GM23338 (cell line): Measurements from ENCODE around the gene STN1. TPM values are rescaled to one million over a fixed set of nuclear protein-coding genes. Genes with fewer than 3 reads are reported as not detected.
A peak's percentile ranks its signal among the peaks of the same experiment; 100 is the strongest.

Experiments
- ATAC-seq: fragments of 200-7000 bp; cut with Tn5 transposase; 3 replicates; pipeline ENCODE4 v1.9.1; 2020
- DNase-seq: peaks from one replicate; pipeline ENCODE4 v3.0.0-alpha.2; 2015; ENCODE audit warnings: low spot score
- H2AFZ ChIP-seq: fragments of 200-600 bp; sonication (generic); 2 replicates; pipeline ENCODE4 v1.8.0; 2016; ENCODE audit warnings: antibody characterized with exemption, mild to moderate bottlenecking, moderate library complexity
- H3F3A ChIP-seq: fragments of 200-600 bp; sonication (generic); replicated peaks from 2 replicates; pipeline ENCODE4 v1.8.0; 2017; ENCODE audit warnings: antibody characterized with exemption, mixed run types, low read depth
- H3K27ac ChIP-seq: fragments of 200-600 bp; sonication (generic); 2 replicates; pipeline ENCODE4 v1.6.1; 2016; ENCODE audit warnings: low read depth
- H3K27me3 ChIP-seq: fragments of 200-600 bp; sonication (generic); 2 replicates; pipeline ENCODE4 v1.8.0; 2016; ENCODE audit warnings: mild to moderate bottlenecking, mixed run types, moderate library complexity; ENCODE audit not compliant: insufficient read depth
- H3K36me3 ChIP-seq: fragments of 200-600 bp; sonication (generic); 2 replicates; pipeline ENCODE4 v1.8.0; 2016; ENCODE audit warnings: mild to moderate bottlenecking; ENCODE audit not compliant: insufficient read depth
- H3K4me1 ChIP-seq: fragments of 200-600 bp; sonication (generic); 2 replicates; pipeline ENCODE4 v1.8.0; 2016; ENCODE audit warnings: mild to moderate bottlenecking, moderate library complexity; ENCODE audit not compliant: insufficient read depth
- H3K4me2 ChIP-seq: fragments of 200-600 bp; sonication (generic); 2 replicates; pipeline ENCODE4 v1.7.1; 2017; ENCODE audit warnings: mixed run types
- H3K4me3 ChIP-seq: fragments of 200-600 bp; sonication (generic); 2 replicates; pipeline ENCODE4 v1.6.1; 2016; ENCODE audit warnings: mixed run types
- H3K79me2 ChIP-seq: fragments of 200-600 bp; sonication (generic); replicated peaks from 2 replicates; pipeline ENCODE4 v1.8.0; 2017; ENCODE audit warnings: mild to moderate bottlenecking; ENCODE audit not compliant: insufficient read depth
- H3K9me2 ChIP-seq: fragments of 200-600 bp; sonication (generic); 2 replicates; pipeline ENCODE4 v1.8.0; 2017; ENCODE audit not compliant: insufficient read depth
- H4K20me1 ChIP-seq: fragments of 200-600 bp; sonication (generic); replicated peaks from 2 replicates; pipeline ENCODE4 v1.8.0; 2017; ENCODE audit warnings: mild to moderate bottlenecking; ENCODE audit not compliant: insufficient read depth
- H3K27ac Mint-ChIP-seq: 2 replicates; pipeline ENCODE4 v1.8.0; 2020; ENCODE audit warnings: inconsistent platforms, mild to moderate bottlenecking, moderate library complexity, mixed read lengths
- H3K27me3 Mint-ChIP-seq: 3 replicates; pipeline ENCODE4 v1.8.0; 2022; ENCODE audit warnings: low read depth, mild to moderate bottlenecking, moderate library complexity, mixed read lengths, inconsistent platforms; ENCODE audit not compliant: insufficient read depth, poor library complexity
- H3K36me3 Mint-ChIP-seq: 3 replicates; pipeline ENCODE4 v1.8.0; 2021; ENCODE audit warnings: low read depth, mild to moderate bottlenecking, inconsistent platforms, moderate library complexity, mixed read lengths
- H3K4me1 Mint-ChIP-seq: 3 replicates; pipeline ENCODE4 v1.8.0; 2020; ENCODE audit warnings: mild to moderate bottlenecking, inconsistent platforms, mixed read lengths
- H3K4me3 Mint-ChIP-seq: 3 replicates; pipeline ENCODE4 v1.8.0; 2021; ENCODE audit warnings: moderate library complexity, mild to moderate bottlenecking, inconsistent platforms, mixed read lengths
- H3K9me3 Mint-ChIP-seq: 3 replicates; pipeline ENCODE4 v1.8.0; 2020; ENCODE audit warnings: moderate library complexity, mild to moderate bottlenecking, inconsistent platforms, mixed read lengths
- CREB1 ChIP-seq: fragments of 250-450 bp; sonication (Bioruptor Pico); IDR thresholded peaks from 2 replicates; pipeline ENCODE4 v1.5.0; 2020; ENCODE audit warnings: low read depth, mild to moderate bottlenecking, moderate library complexity
- EZH2 ChIP-seq: fragments of 200-600 bp; sonication (generic); IDR thresholded peaks from one replicate; pipeline ENCODE4 v1.8.0; 2017; ENCODE audit warnings: antibody characterized with exemption, mild to moderate bottlenecking, low read depth; ENCODE audit not compliant: unreplicated experiment
- EZH2phosphoT487 ChIP-seq: fragments of 200-600 bp; sonication (generic); IDR thresholded peaks from one replicate; pipeline ENCODE4 v1.8.1; 2018; ENCODE audit warnings: antibody characterized with exemption; ENCODE audit not compliant: unreplicated experiment
- JUNB ChIP-seq: IDR thresholded peaks from one replicate; pipeline ENCODE4 v1.6.1; 2016; ENCODE audit warnings: antibody characterized with exemption; ENCODE audit not compliant: unreplicated experiment
- NANOG ChIP-seq: IDR thresholded peaks from 2 replicates; pipeline ENCODE4 v1.6.1; 2016; ENCODE audit warnings: antibody characterized with exemption, borderline replicate concordance
- STAT1 ChIP-seq: IDR thresholded peaks from one replicate; pipeline ENCODE4 v1.6.1; 2016; ENCODE audit warnings: antibody characterized with exemption; ENCODE audit not compliant: unreplicated experiment
- ZNF114 ChIP-seq: fragments of 250-450 bp; sonication (Bioruptor Pico); IDR thresholded peaks from 2 replicates; pipeline ENCODE4 v1.5.0; 2020; ENCODE audit warnings: mild to moderate bottlenecking, moderate library complexity
- polyA plus RNA-seq: library from polyadenylated mRNA; unstranded; fragments of >200 nt; fragmentation: Nextera tagmentation; extraction: Ambion mirVana; gene quantifications from 2 replicates; pipeline ENCODE4 v1.2.1, GENCODE V29; 2016
- total RNA-seq: library from RNA; depleted of rRNA; stranded (reverse); fragments of >200 nt; shearing (Covaris generic); gene quantifications from 2 replicates; pipeline ENCODE4 v1.2.3, GENCODE V29; 2014
- TF ChIP-seq, protein P1 (sequence below): fragments of 250-450 bp; sonication (Bioruptor Pico); IDR thresholded peaks from 2 replicates; pipeline ENCODE4 v1.5.0; 2020; ENCODE audit warnings: mild to moderate bottlenecking, moderate library complexity
- TF ChIP-seq, protein P2 (sequence below): IDR thresholded peaks from one replicate; pipeline ENCODE4 v1.6.1; 2018; ENCODE audit warnings: antibody characterized with exemption; ENCODE audit not compliant: unreplicated experiment
- TF ChIP-seq, protein P3 (sequence below): IDR thresholded peaks from 2 replicates; pipeline ENCODE4 v1.6.1; 2016; ENCODE audit warnings: antibody characterized with exemption

Gene STN1
- total and polyA plus RNA-seq, 2 experiments from 2014 or later: 7.2 to 11.3 TPM

DNA sequence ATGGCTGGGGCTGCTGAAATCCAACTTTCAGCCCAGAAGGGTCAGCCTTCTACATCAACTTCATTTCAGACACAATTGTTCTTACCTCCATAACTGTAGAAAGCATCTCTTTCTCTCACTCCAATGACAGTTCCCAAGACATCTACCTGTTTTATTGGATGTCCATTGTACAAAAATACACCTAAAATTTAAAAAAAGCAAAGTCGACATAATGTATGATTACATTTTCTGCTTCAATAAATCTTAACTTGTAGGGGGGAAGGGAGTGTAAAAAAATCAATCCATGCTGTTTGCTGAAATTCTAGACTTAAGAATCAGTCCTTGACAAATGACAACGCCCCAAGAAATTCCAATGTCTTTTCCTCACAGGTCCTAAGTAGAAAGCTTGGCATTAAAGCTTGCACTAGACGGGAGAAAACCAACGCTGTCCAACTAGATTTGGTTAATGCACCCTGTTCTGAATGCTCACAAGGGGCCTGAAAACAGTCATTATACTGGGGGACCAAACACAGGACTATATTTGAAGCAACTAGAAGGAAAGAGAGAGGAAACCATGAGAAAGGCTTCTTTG, 7.5 kb downstream of the STN1 start:
- Mint-ChIP-seq H3K4me1 (peaks cover 27% of the 10 kb centered on the region), H3K4me3 (no peak overlapping the region), H3K9me3 (peaks cover 12% of the 10 kb centered on the region), H3K27me3 (peaks cover 6% of the 10 kb centered on the region), H3K27ac (peak overlapping the region; percentile 68; the same call in 1 of the 2 replicates), H3K36me3 (peaks cover 15% of the 10 kb centered on the region)
- DNase-seq: no peak
- Histone ChIP-seq H3F3A (no peaks in the 10 kb centered on the region), H3K4me3 (no peak overlapping the region), H3K27me3 (no peaks in the 10 kb centered on the region), H3K9me2 (0 out of 2 replicates have a peak, but pooled peaks cover 1% of the 10 kb centered on the region), H3K79me2 (no peaks in the 10 kb centered on the region), H3K4me2 (no peak overlapping the region), H3K27ac (no peak overlapping the region; the same call in 1 of the 2 replicates), H3K36me3 (peaks cover 6% of the 10 kb centered on the region; the same call in 1 of the 2 replicates), H3K4me1 (peaks cover 21% of the 10 kb centered on the region), H2AFZ (no peak overlapping the region), H4K20me1 (no peaks in the 10 kb centered on the region)
- no peak for ATAC-seq
- no peak for TF ChIP-seq JUNB

DNA sequence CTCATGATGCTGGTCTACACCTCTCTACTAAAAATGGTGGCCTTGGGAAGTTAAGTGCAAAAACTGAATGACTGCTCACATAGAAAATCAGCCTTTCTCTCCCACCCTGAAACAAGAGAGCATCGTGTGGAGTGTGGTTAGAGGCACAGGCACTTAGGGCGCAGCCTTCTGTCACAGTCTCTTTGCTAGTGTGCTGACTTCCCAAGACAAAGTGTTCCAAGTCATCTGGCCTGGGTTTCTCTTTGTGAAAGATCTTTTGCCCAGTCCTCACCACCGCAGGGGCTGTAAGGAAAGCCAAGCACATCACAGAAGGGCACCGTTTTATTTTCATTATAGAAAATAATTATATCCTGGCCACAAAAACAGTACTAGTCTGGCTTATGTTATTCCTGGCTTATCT, 12.5 kb downstream of the STN1 start:
- H3K27ac Mint-ChIP-seq: no peak overlapping the region
- TF ChIP-seq CREB1 (CRISPR knock-in tag) (no peak), EZH2 (no peak), STAT1 (no peak), EZH2phosphoT487 (no peak), NANOG (no peak), ZNF114 (CRISPR knock-in tag) (no peak), JUNB (no peak)
- TF ChIP-seq, protein P1, sequence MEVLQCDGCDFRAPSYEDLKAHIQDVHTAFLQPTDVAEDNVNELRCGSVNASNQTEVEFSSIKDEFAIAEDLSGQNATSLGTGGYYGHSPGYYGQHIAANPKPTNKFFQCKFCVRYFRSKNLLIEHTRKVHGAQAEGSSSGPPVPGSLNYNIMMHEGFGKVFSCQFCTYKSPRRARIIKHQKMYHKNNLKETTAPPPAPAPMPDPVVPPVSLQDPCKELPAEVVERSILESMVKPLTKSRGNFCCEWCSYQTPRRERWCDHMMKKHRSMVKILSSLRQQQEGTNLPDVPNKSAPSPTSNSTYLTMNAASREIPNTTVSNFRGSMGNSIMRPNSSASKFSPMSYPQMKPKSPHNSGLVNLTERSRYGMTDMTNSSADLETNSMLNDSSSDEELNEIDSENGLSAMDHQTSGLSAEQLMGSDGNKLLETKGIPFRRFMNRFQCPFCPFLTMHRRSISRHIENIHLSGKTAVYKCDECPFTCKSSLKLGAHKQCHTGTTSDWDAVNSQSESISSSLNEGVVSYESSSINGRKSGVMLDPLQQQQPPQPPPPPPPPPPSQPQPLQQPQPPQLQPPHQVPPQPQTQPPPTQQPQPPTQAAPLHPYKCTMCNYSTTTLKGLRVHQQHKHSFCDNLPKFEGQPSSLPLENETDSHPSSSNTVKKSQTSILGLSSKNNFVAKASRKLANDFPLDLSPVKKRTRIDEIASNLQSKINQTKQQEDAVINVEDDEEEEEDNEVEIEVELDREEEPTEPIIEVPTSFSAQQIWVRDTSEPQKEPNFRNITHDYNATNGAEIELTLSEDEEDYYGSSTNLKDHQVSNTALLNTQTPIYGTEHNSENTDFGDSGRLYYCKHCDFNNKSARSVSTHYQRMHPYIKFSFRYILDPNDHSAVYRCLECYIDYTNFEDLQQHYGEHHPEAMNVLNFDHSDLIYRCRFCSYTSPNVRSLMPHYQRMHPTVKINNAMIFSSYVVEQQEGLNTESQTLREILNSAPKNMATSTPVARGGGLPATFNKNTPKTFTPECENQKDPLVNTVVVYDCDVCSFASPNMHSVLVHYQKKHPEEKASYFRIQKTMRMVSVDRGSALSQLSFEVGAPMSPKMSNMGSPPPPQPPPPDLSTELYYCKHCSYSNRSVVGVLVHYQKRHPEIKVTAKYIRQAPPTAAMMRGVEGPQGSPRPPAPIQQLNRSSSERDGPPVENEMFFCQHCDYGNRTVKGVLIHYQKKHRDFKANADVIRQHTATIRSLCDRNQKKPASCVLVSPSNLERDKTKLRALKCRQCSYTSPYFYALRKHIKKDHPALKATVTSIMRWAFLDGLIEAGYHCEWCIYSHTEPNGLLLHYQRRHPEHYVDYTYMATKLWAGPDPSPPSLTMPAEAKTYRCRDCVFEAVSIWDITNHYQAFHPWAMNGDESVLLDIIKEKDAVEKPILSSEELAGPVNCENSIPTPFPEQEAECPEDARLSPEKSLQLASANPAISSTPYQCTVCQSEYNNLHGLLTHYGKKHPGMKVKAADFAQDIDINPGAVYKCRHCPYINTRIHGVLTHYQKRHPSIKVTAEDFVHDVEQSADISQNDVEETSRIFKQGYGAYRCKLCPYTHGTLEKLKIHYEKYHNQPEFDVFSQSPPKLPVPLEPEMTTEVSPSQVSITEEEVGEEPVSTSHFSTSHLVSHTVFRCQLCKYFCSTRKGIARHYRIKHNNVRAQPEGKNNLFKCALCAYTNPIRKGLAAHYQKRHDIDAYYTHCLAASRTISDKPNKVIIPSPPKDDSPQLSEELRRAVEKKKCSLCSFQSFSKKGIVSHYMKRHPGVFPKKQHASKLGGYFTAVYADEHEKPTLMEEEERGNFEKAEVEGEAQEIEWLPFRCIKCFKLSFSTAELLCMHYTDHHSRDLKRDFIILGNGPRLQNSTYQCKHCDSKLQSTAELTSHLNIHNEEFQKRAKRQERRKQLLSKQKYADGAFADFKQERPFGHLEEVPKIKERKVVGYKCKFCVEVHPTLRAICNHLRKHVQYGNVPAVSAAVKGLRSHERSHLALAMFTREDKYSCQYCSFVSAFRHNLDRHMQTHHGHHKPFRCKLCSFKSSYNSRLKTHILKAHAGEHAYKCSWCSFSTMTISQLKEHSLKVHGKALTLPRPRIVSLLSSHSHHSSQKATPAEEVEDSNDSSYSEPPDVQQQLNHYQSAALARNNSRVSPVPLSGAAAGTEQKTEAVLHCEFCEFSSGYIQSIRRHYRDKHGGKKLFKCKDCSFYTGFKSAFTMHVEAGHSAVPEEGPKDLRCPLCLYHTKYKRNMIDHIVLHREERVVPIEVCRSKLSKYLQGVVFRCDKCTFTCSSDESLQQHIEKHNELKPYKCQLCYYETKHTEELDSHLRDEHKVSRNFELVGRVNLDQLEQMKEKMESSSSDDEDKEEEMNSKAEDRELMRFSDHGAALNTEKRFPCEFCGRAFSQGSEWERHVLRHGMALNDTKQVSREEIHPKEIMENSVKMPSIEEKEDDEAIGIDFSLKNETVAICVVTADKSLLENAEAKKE (CRISPR knock-in tag): no peak
- TF ChIP-seq, protein P2, sequence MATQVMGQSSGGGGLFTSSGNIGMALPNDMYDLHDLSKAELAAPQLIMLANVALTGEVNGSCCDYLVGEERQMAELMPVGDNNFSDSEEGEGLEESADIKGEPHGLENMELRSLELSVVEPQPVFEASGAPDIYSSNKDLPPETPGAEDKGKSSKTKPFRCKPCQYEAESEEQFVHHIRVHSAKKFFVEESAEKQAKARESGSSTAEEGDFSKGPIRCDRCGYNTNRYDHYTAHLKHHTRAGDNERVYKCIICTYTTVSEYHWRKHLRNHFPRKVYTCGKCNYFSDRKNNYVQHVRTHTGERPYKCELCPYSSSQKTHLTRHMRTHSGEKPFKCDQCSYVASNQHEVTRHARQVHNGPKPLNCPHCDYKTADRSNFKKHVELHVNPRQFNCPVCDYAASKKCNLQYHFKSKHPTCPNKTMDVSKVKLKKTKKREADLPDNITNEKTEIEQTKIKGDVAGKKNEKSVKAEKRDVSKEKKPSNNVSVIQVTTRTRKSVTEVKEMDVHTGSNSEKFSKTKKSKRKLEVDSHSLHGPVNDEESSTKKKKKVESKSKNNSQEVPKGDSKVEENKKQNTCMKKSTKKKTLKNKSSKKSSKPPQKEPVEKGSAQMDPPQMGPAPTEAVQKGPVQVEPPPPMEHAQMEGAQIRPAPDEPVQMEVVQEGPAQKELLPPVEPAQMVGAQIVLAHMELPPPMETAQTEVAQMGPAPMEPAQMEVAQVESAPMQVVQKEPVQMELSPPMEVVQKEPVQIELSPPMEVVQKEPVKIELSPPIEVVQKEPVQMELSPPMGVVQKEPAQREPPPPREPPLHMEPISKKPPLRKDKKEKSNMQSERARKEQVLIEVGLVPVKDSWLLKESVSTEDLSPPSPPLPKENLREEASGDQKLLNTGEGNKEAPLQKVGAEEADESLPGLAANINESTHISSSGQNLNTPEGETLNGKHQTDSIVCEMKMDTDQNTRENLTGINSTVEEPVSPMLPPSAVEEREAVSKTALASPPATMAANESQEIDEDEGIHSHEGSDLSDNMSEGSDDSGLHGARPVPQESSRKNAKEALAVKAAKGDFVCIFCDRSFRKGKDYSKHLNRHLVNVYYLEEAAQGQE: no peak
- TF ChIP-seq, protein P3, sequence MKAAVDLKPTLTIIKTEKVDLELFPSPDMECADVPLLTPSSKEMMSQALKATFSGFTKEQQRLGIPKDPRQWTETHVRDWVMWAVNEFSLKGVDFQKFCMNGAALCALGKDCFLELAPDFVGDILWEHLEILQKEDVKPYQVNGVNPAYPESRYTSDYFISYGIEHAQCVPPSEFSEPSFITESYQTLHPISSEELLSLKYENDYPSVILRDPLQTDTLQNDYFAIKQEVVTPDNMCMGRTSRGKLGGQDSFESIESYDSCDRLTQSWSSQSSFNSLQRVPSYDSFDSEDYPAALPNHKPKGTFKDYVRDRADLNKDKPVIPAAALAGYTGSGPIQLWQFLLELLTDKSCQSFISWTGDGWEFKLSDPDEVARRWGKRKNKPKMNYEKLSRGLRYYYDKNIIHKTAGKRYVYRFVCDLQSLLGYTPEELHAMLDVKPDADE: no peak

More for the DNA sequence above, 12.5 kb downstream of the STN1 start:
- Histone ChIP-seq H3K4me3 (no peak overlapping the region), H3F3A (no peaks in the 10 kb centered on the region), H3K79me2 (no peaks in the 10 kb centered on the region), H4K20me1 (no peaks in the 10 kb centered on the region), H3K4me1 (peaks cover 13% of the 10 kb centered on the region), H3K36me3 (no peaks in the 10 kb centered on the region), H3K27ac (no peak overlapping the region), H3K27me3 (no peaks in the 10 kb centered on the region), H2AFZ (no peak overlapping the region), H3K4me2 (no peak overlapping the region), H3K9me2 (no peaks in the 10 kb centered on the region)
- DNase-seq (no peak), ATAC-seq (no peak)
- no peaks in the 10 kb centered on the region for H3K36me3 Mint-ChIP-seq
- H3K4me1 Mint-ChIP-seq: peaks cover 17% of the 10 kb centered on the region
- no peak overlapping the region for H3K4me3 Mint-ChIP-seq
- peaks cover 2% of the 10 kb centered on the region for H3K27me3 Mint-ChIP-seq
- no peaks in the 10 kb centered on the region for H3K9me3 Mint-ChIP-seq
